NOMO-1 treated with DMSO at 0.1 percent for 48 hours (cell line): Measurements from ENCODE around the gene SLC5A9.
"Not testable (repeated sequence)": the region's sequence is repeated elsewhere in the genome, so short reads cannot be mapped to it uniquely, and the experiment has no call there.

Source experiments
- DNase-seq: peaks from one replicate; lab custom pipeline; 2025; ENCODE audit not compliant: unreplicated experiment; lab: John Stamatoyannopoulos, UW

SLC5A9 gene

GRCh38 chr1:48213462-48213861 lies 9.1 kb upstream of the SLC5A9 start:
- not testable (repeated sequence) for DNase-seq

GRCh38 chr1:48214366-48214765 lies 8.2 kb upstream of the SLC5A9 start:
- DNase-seq, result not testable (repeated sequence)

GRCh38 chr1:48214820-48215219 lies 7.7 kb upstream of the SLC5A9 start:
- DNase-seq, result no peak

GRCh38 chr1:48215222-48215621 lies 7.3 kb upstream of the SLC5A9 start:
- DNase-seq, result no peak

GRCh38 chr1:48215889-48216288 lies 6.6 kb upstream of the SLC5A9 start:
- DNase-seq, result no peak

- DNase-seq, result no peak
Measured at GRCh38 chr1:48216313-48216712, 6.2 kb upstream of the SLC5A9 start.

- no peak for DNase-seq
Measured at GRCh38 chr1:48216941-48217340, 5.6 kb upstream of the SLC5A9 start.

- DNase-seq, result no peak
Measured at GRCh38 chr1:48217856-48218255, 4.7 kb upstream of the SLC5A9 start.

- no peak for DNase-seq
Measured at GRCh38 chr1:48219803-48220202, 2.7 kb upstream of the SLC5A9 start.

GRCh38 chr1:48221122-48221521 lies 1.4 kb upstream of the SLC5A9 start:
- DNase-seq, result no peak

GRCh38 chr1:48221657-48222056 lies 859 bp upstream of the SLC5A9 start:
- DNase-seq, result no peak

GRCh38 chr1:48223366-48224240 lies 1.1 kb downstream of the SLC5A9 start:
- DNase-seq, result no peak

GRCh38 chr1:48224791-48225190 lies 2.3 kb downstream of the SLC5A9 start:
- no peak for DNase-seq

GRCh38 chr1:48225579-48225978 lies 3.1 kb downstream of the SLC5A9 start:
- no peak for DNase-seq

GRCh38 chr1:48227165-48228013 lies 4.9 kb downstream of the SLC5A9 start:
- peak; percentile 45 for DNase-seq

GRCh38 chr1:48228156-48228555 lies 5.6 kb downstream of the SLC5A9 start:
- DNase-seq, result no peak

- no peak for DNase-seq
Measured at GRCh38 chr1:48229317-48229716, 6.8 kb downstream of the SLC5A9 start.

- no peak for DNase-seq
Measured at GRCh38 chr1:48230236-48230635, 7.7 kb downstream of the SLC5A9 start.

GRCh38 chr1:48232722-48233121 lies 10.2 kb downstream of the SLC5A9 start:
- no peak for DNase-seq

- DNase-seq, result no peak
Measured at GRCh38 chr1:48233666-48234485, 11.4 kb downstream of the SLC5A9 start.

- DNase-seq, result no peak
Measured at GRCh38 chr1:48235652-48236051, 13.1 kb downstream of the SLC5A9 start.
